Fibroblast of lung (primary cell): ENCODE measurements around the gene TCF12. TPM values are rescaled to one million over a fixed set of nuclear protein-coding genes. Genes with fewer than 3 reads are reported as not detected.

ENCODE experiments used
- DNase-seq, 2 donors: peaks; one replicate each; pipeline versions ENCODE4 v3.0.0 to v3.0.0-alpha.2; 2010; ENCODE audit warnings: low read depth in 2 of 2
- H2AFZ ChIP-seq: 2 replicates; pipeline ENCODE4 v1.5.1; 2012; ENCODE audit warnings: low read length, control low read depth, inconsistent platforms
- H3K27ac ChIP-seq: 2 replicates; pipeline ENCODE4 v1.5.1; 2011; ENCODE audit warnings: low read length, control low read depth; ENCODE audit not compliant: insufficient read depth
- H3K27me3 ChIP-seq: 2 replicates; pipeline ENCODE4 v1.5.1; 2011; ENCODE audit warnings: mild to moderate bottlenecking, low read length; ENCODE audit not compliant: control insufficient read depth, insufficient read depth
- H3K36me3 ChIP-seq: 2 replicates; pipeline ENCODE4 v1.5.1; 2011; ENCODE audit warnings: low read length; ENCODE audit not compliant: control insufficient read depth, insufficient read depth
- H3K4me1 ChIP-seq: 2 replicates; pipeline ENCODE4 v1.5.1; 2011; ENCODE audit warnings: low read length; ENCODE audit not compliant: control insufficient read depth, insufficient read depth; ENCODE audit errors: extremely low read depth
- H3K4me2 ChIP-seq: 2 replicates; pipeline ENCODE4 v1.5.1; 2011; ENCODE audit warnings: low read length, control low read depth; ENCODE audit not compliant: insufficient read depth; ENCODE audit errors: extremely low read depth
- H3K4me3 ChIP-seq, 4 experiments: fragments of 200-600 bp in 1 of 4; sonication (generic) in 1 of 4; replicated peaks in 1 of 4; 2 replicates each; pipeline ENCODE4 v1.5.1; 2011 to 2016; ENCODE audit warnings: low read length in 4 of 4, low read depth in 3 of 4, mild to moderate bottlenecking in 3 of 4, control low read depth in 2 of 4, inconsistent platforms in 1 of 4, mixed read lengths in 1 of 4; ENCODE audit not compliant: insufficient read depth in 1 of 4; ENCODE audit errors: control extremely low read depth in 1 of 4
- H3K79me2 ChIP-seq: 2 replicates; pipeline ENCODE4 v1.5.1; 2012; ENCODE audit warnings: mild to moderate bottlenecking, low read length, inconsistent platforms; ENCODE audit not compliant: control insufficient read depth, insufficient read depth
- H3K9ac ChIP-seq: 2 replicates; pipeline ENCODE4 v1.5.1; 2011; ENCODE audit warnings: mild to moderate bottlenecking, low read length, control low read depth; ENCODE audit not compliant: insufficient read depth
- H3K9me3 ChIP-seq: 2 replicates; pipeline ENCODE4 v1.5.1; 2012; ENCODE audit warnings: low read depth, low read length; ENCODE audit not compliant: control insufficient read depth, insufficient read depth
- H4K20me1 ChIP-seq: 2 replicates; pipeline ENCODE4 v1.5.1; 2011; ENCODE audit warnings: low read length; ENCODE audit not compliant: control insufficient read depth, insufficient read depth; ENCODE audit errors: extremely low read depth
- EZH2 ChIP-seq: IDR thresholded peaks from 2 replicates; pipeline ENCODE4 v1.5.1; 2012; ENCODE audit warnings: low read length, control low read depth, mild to moderate bottlenecking; ENCODE audit errors: missing control alignments
- polyA plus RNA-seq, 2 donors: library from polyadenylated mRNA; depleted of rRNA in 1 of 2; stranded (reverse) in 1 of 2; unstranded in 1 of 2; fragments of >200 nt; gene quantifications; 2 replicates each; pipeline ENCODE4 v1.2.1, GENCODE V29; 2011 to 2012; ENCODE audit warnings: missing spikeins in 1 of 2
- total RNA-seq: library from RNA; depleted of rRNA; stranded (reverse); fragments of >200 nt; gene quantifications from 2 replicates; pipeline ENCODE4 v1.2.1, GENCODE V29; 2014
- TF ChIP-seq, protein P1 (sequence below), 2 donors: IDR thresholded peaks in 1 of 2; conservative IDR thresholded peaks in 1 of 2; 1 replicate in 1 of 2; 2 replicates in 1 of 2; pipeline ENCODE4 v1.5.1; 2011 to 2012; ENCODE audit warnings: low read length in 2 of 2, control low read depth in 1 of 2, inconsistent platforms in 1 of 2, low read depth in 1 of 2, mild to moderate bottlenecking in 1 of 2

TCF12 gene
- total and polyA plus RNA-seq, 2 donors (not counting 1 experiment from before 2014, with no cell fraction given): 105 to 232 TPM

DNA sequence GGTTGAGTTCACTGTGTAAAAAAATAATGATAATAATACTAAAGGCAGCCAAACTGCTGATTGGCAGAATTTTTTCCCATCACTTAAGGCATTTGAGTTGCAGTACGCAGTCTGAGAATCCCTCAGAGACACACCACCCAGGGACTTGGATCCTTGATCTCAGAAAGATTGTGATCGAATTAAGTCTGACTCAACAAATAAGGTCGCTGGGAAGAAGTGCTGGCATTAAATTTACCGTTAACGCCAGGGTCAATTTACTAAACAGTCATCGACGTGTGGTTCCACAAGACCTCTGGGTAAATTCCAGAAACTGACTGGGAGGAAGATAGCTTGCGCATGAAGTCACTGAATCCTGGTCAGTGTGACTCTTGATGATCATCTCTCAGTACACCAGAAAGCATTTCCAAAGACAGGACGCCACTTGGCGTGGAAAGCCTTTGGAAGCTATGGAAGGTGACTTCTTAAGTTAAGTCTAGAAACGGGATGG lies 409.6 kb downstream of the TCF12 start:
- DNase-seq: peak; percentile 89 to 99
- Histone ChIP-seq H3K79me2 (no peaks in the 10 kb centered on the region), H3K4me1 (peaks cover 5% of the 10 kb centered on the region), H3K27me3 (no peaks in the 10 kb centered on the region), H3K36me3 (no peaks in the 10 kb centered on the region), H3K9me3 (no peaks in the 10 kb centered on the region), H4K20me1 (no peaks in the 10 kb centered on the region), H3K4me3 (no peak overlapping the region), H3K9ac (no peak overlapping the region), H3K4me2 (peak overlapping the region; percentile 60), H2AFZ (no peak overlapping the region), H3K27ac (peak overlapping the region; percentile 52)
- TF ChIP-seq, protein P1, sequence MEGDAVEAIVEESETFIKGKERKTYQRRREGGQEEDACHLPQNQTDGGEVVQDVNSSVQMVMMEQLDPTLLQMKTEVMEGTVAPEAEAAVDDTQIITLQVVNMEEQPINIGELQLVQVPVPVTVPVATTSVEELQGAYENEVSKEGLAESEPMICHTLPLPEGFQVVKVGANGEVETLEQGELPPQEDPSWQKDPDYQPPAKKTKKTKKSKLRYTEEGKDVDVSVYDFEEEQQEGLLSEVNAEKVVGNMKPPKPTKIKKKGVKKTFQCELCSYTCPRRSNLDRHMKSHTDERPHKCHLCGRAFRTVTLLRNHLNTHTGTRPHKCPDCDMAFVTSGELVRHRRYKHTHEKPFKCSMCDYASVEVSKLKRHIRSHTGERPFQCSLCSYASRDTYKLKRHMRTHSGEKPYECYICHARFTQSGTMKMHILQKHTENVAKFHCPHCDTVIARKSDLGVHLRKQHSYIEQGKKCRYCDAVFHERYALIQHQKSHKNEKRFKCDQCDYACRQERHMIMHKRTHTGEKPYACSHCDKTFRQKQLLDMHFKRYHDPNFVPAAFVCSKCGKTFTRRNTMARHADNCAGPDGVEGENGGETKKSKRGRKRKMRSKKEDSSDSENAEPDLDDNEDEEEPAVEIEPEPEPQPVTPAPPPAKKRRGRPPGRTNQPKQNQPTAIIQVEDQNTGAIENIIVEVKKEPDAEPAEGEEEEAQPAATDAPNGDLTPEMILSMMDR (conservative IDR thresholded peaks at IDR 0.05 in 1 of 2, IDR thresholded peaks at IDR 0.05 in 1 of 2; ENCODE audit: low read depth in 1 of 2, low read length in 2 of 2): no peak
- no peak for TF ChIP-seq EZH2

DNA sequence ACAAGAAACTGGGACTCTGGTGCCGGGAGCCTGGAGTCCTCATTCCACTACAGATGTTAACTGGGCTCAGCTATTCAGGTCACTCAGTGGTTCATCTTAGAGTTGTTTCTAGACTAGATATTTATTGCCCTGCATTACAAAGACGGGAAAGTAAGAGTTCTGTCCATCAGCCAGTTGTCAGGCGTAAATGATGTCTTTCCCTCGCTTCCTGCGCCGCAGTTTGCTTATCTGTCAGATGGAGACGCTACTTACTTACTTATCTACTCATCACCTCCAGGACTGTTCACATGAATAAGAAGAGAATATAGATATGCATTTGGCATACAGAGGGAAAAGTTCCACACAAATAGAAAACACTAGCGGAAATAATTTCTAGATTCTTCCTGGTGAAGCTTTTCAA lies 410.0 kb downstream of the TCF12 start:
- H4K20me1 ChIP-seq: no peaks in the 10 kb centered on the region
- peaks cover 5% of the 10 kb centered on the region for H3K4me1 ChIP-seq
- H3K9ac ChIP-seq: no peak overlapping the region
- H3K36me3 ChIP-seq: no peaks in the 10 kb centered on the region
- H3K27me3 ChIP-seq: no peaks in the 10 kb centered on the region
- H3K4me3 ChIP-seq: no peak overlapping the region
- TF ChIP-seq, protein P1 (conservative IDR thresholded peaks at IDR 0.05 in 1 of 2, IDR thresholded peaks at IDR 0.05 in 1 of 2; ENCODE audit: low read depth in 1 of 2, low read length in 2 of 2): no peak
- no peak for TF ChIP-seq EZH2
- H3K27ac ChIP-seq: peak overlapping the region; percentile 52
- H3K4me2 ChIP-seq: no peak overlapping the region
- no peaks in the 10 kb centered on the region for H3K9me3 ChIP-seq
- no peak for DNase-seq
- no peak overlapping the region for H2AFZ ChIP-seq
- H3K79me2 ChIP-seq: no peaks in the 10 kb centered on the region

DNA sequence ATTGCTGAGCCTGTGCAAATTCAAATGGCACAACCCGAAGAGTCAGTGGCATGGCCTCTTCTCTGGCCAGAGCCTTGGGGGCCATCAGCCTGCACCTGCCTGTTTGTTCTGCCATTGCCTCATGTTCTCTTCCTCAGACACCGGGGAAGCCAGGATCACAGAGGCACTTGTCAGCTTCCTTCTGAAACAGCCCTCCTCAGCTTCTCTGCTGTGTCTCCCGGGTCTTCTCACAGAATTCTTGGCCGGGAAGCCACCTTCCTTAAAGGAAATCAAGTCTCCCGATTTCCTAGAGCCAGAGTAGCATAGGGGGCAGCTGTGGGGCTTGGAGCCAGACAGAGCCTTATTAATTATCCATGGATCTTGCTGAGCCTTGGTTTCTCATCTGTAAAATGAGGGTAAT lies 410.5 kb downstream of the TCF12 start:
- Histone ChIP-seq H2AFZ (no peak overlapping the region), H3K4me2 (no peak overlapping the region)

More for the DNA sequence above, 410.5 kb downstream of the TCF12 start:
- Histone ChIP-seq H3K27me3 (no peaks in the 10 kb centered on the region), H3K4me1 (peaks cover 5% of the 10 kb centered on the region), H3K9me3 (no peaks in the 10 kb centered on the region), H3K36me3 (no peaks in the 10 kb centered on the region), H3K4me3 (no peak overlapping the region), H4K20me1 (no peaks in the 10 kb centered on the region), H3K79me2 (no peaks in the 10 kb centered on the region), H3K27ac (peak overlapping the region; percentile 52), H3K9ac (no peak overlapping the region)
- no peak for TF ChIP-seq EZH2
- TF ChIP-seq, protein P1 (conservative IDR thresholded peaks at IDR 0.05 in 1 of 2, IDR thresholded peaks at IDR 0.05 in 1 of 2; ENCODE audit: low read depth in 1 of 2, low read length in 2 of 2): no peak
- DNase-seq: no peak
